Smooth muscle cell (in vitro differentiated cells): ENCODE results near the gene DXO. TPM values are rescaled to one million over a fixed set of nuclear protein-coding genes. Genes with fewer than 3 reads are reported as not detected.

Experiments
- DNase-seq: peaks from one replicate; lab custom pipeline; 2025; ENCODE audit not compliant: unreplicated experiment; lab: John Stamatoyannopoulos, UW
- H2AFZ ChIP-seq: fragments of 200-600 bp; sonication (generic); 2 replicates; pipeline ENCODE4 v1.6.0; 2016; ENCODE audit warnings: antibody characterized with exemption, low read depth, mild to moderate bottlenecking
- H3F3A ChIP-seq: fragments of 200-600 bp; sonication (generic); 2 replicates; pipeline ENCODE4 v1.6.0; 2017; ENCODE audit warnings: antibody characterized with exemption, low read depth
- H3K27ac ChIP-seq: fragments of 200-600 bp; sonication (generic); 2 replicates; pipeline ENCODE4 v1.5.1; 2016; ENCODE audit warnings: low read depth, mild to moderate bottlenecking
- H3K27me3 ChIP-seq: fragments of 200-600 bp; sonication (generic); 2 replicates; pipeline ENCODE4 v1.6.1; 2016; ENCODE audit warnings: low read depth, mild to moderate bottlenecking
- H3K36me3 ChIP-seq: fragments of 200-600 bp; sonication (generic); 2 replicates; pipeline ENCODE4 v1.5.1; 2016; ENCODE audit warnings: low read depth
- H3K4me1 ChIP-seq: fragments of 200-600 bp; sonication (generic); 2 replicates; pipeline ENCODE4 v1.5.1; 2016; ENCODE audit warnings: low read depth
- H3K4me2 ChIP-seq: fragments of 200-600 bp; sonication (generic); 2 replicates; pipeline ENCODE4 v1.6.0; 2016; ENCODE audit warnings: mild to moderate bottlenecking
- H3K4me3 ChIP-seq: fragments of 200-600 bp; sonication (generic); 2 replicates; pipeline ENCODE4 v1.5.1; 2016; ENCODE audit warnings: mild to moderate bottlenecking
- H3K79me2 ChIP-seq: fragments of 200-600 bp; sonication (generic); 2 replicates; pipeline ENCODE4 v1.6.0; 2016; ENCODE audit warnings: low read depth, mild to moderate bottlenecking
- H3K9ac ChIP-seq: fragments of 200-600 bp; sonication (generic); 2 replicates; pipeline ENCODE4 v1.6.0; 2016; ENCODE audit warnings: low read depth
- H3K9me3 ChIP-seq: fragments of 200-600 bp; sonication (generic); replicated peaks from 2 replicates; pipeline ENCODE4 v1.5.1; 2016; ENCODE audit warnings: low read depth
- H4K20me1 ChIP-seq: fragments of 200-600 bp; sonication (generic); 2 replicates; pipeline ENCODE4 v1.6.0; 2016; ENCODE audit warnings: low read depth
- CTCF ChIP-seq: fragments of 200-600 bp; sonication (generic); IDR thresholded peaks from 2 replicates; pipeline ENCODE4 v1.5.1; 2017; ENCODE audit warnings: borderline replicate concordance, mild to moderate bottlenecking, antibody characterized with exemption; ENCODE audit not compliant: insufficient read depth, poor library complexity, severe bottlenecking
- WGBS: methylation state at CpG from one replicate; pipeline ENCODE4 v1.1.7; 2016; ENCODE audit warnings: low lambda C conversion rate; 5-methylcytosine and 5-hydroxymethylcytosine counted together
- polyA plus RNA-seq: library from polyadenylated mRNA; unstranded; fragments of >200 nt; fragmentation: Nextera tagmentation; extraction: Ambion mirVana; gene quantifications from 2 replicates; pipeline ENCODE4 v1.2.1, GENCODE V29; 2016
- total RNA-seq: library from RNA; depleted of rRNA; stranded (reverse); fragments of >200 nt; gene quantifications from 2 replicates; pipeline ENCODE4 v1.2.3, GENCODE V29; 2014

The DXO gene
- total and polyA plus RNA-seq, 2 experiments from 2014 or later: 11.0 to 21.9 TPM

DNA sequence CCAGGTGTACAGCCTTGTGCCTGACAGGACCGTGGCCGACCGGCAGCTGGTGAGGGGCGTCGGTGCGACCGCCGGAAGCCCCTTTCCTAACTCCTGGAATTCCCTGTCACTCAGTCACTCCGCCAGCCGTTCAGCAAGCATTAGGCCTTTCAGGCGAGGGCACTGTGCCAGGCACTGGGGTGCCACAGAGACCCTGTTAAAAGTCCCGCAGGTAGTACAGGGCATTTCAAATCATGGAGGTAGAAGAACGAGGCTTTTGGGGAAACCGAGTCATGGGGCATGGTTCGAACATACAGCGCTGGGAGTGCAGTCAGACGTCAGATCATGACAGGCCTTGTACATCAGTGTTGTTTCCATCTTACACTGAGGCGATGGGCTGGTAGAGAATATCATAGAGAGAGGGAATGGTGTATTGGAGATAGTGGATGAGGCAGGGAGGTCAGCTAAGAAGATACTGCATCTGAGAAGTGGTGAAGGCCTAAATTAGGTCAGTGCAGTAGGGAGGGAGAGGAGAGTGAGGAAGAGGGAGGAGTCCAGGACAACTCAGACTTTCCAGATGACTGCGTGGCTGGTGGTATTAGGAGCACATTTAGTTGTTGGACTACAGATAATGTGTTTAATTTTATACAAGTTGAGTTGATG lies 892 bp upstream of the DXO start:
- DNase-seq: no peak
- Histone ChIP-seq H3F3A (no peaks in the 10 kb centered on the region), H3K4me3 (peak overlapping the region; percentile 60), H3K36me3 (no peaks in the 10 kb centered on the region), H3K27ac (peak overlapping the region; percentile 96), H3K9ac (peak overlapping the region; percentile 94), H2AFZ (peak overlapping the region; percentile 54), H3K79me2 (peaks cover 24% of the 10 kb centered on the region), H3K27me3 (no peaks in the 10 kb centered on the region), H4K20me1 (no peaks in the 10 kb centered on the region), H3K9me3 (no peaks in the 10 kb centered on the region), H3K4me2 (peak overlapping the region; percentile 97), H3K4me1 (peaks cover 14% of the 10 kb centered on the region)
- TF ChIP-seq CTCF: no peak
- WGBS: 16% methylated on average over 19 of the region's 19 CpGs

DNA sequence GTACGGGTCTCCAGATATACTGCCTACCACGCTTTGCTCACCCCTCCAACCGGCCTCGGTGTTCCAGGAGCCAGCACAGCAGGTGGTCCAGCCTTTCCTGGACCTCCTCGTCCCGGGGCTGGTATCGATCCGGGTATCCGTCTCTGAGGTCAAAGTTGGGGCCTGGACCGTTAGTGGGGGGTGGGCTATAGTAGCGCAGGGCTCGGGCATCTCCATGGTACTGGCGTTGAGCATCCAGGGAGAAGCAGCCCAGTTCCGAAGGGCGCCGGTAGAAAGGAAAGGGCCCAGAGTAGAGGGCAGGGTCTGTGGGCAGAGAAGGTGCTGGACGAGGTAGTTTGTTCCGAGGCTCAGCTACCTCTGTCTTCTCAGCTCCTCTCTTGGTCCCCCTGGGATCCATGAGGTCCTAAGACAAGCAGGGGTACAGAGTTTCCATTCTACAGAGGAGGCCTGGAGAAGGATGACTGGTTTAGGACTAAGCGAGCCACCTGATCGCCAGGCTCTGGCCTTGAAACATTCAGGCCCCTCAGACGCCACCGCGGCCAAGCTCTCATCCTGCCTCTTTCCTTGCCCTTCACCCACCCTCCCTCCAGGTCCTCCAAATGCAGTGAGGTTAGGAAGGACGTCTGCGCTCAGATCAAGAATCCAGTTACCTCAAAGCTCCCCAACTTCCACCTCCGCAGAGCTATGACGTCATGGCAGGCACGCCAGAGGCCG lies 502 bp downstream of the DXO start:
- H3F3A ChIP-seq: no peaks in the 10 kb centered on the region
- H3K27me3 ChIP-seq: no peaks in the 10 kb centered on the region
- no peaks in the 10 kb centered on the region for H3K9me3 ChIP-seq
- H3K4me1 ChIP-seq: peaks cover 14% of the 10 kb centered on the region
- peak overlapping the region; percentile 54 for H2AFZ ChIP-seq
- no peak for DNase-seq
- H3K4me2 ChIP-seq: peak overlapping the region; percentile 97
- H3K4me3 ChIP-seq: peak overlapping the region; percentile 60
- 60% methylated on average over 29 of the region's 29 CpGs for WGBS
- no peaks in the 10 kb centered on the region for H3K36me3 ChIP-seq
- no peaks in the 10 kb centered on the region for H4K20me1 ChIP-seq
- TF ChIP-seq CTCF: no peak
- peak overlapping the region; percentile 94 for H3K9ac ChIP-seq
- H3K79me2 ChIP-seq: peaks cover 24% of the 10 kb centered on the region
- peak overlapping the region; percentile 96 for H3K27ac ChIP-seq

DNA sequence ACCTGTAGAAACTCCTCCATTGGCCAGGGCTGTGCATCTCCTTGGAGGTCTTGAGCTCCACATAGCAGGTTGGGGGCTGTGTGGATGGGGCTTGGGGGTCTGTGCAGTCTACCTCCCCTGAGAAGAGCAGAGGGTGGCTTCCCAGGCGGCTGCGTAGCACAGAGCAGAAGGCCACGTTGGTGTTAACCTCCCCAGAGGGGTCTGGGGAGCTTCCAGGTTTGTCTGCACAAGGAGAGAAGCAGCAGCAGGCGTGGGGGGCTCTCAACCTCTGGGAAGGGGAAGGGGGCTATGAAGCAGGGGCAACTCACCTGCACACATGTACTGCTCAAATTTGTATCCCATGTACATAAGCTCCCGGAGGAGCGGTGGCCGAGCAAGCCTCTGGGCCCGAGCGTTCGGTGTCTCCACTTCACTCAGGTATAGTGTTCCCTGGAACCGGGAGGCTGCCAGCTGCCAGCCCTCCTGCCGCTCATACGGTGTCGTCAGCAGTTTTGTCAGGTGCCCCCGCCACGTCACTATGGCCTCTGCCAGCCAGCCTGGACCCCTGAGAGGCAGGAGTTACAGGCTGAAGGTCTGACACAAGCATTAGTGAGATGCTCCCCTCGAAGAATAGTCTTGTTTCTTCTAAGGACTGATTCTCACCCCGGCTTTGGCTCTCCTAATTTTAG lies 1.2 kb downstream of the DXO start:
- H3K4me3 ChIP-seq: peak overlapping the region; percentile 60
- 97% methylated on average over 18 of the region's 18 CpGs for WGBS
- no peak overlapping the region for H2AFZ ChIP-seq
- H3K79me2 ChIP-seq: peaks cover 24% of the 10 kb centered on the region
- no peak for DNase-seq
- no peaks in the 10 kb centered on the region for H3F3A ChIP-seq
- TF ChIP-seq CTCF: no peak
- no peaks in the 10 kb centered on the region for H3K27me3 ChIP-seq
- H4K20me1 ChIP-seq: no peaks in the 10 kb centered on the region
- peak overlapping the region; percentile 97 for H3K4me2 ChIP-seq
- H3K36me3 ChIP-seq: peaks cover 6% of the 10 kb centered on the region
- H3K9me3 ChIP-seq: no peaks in the 10 kb centered on the region
- peak overlapping the region; percentile 96 for H3K27ac ChIP-seq
- H3K4me1 ChIP-seq: peaks cover 14% of the 10 kb centered on the region
- H3K9ac ChIP-seq: peak overlapping the region; percentile 94
